Skin epidermis (tissue), 12 donors: ENCODE data around the gene CLEC19A.

ENCODE experiments used
- H3K27ac ChIP-seq, 21 experiments: fragments of 200-600 bp; sonication (generic) in 11 of 21; one replicate each; pipeline ENCODE4 v1.5.0; 2020; ENCODE audit warnings: mild to moderate bottlenecking in 3 of 21, inconsistent platforms in 2 of 21, moderate library complexity in 2 of 21
- H3K4me3 ChIP-seq, 7 experiments: fragments of 200-600 bp; sonication (generic) in 2 of 7; one replicate each; pipeline ENCODE4 v1.5.0; 2020; ENCODE audit warnings: inconsistent platforms in 2 of 7, mild to moderate bottlenecking in 2 of 7, moderate library complexity in 1 of 7

CLEC19A gene

DNA sequence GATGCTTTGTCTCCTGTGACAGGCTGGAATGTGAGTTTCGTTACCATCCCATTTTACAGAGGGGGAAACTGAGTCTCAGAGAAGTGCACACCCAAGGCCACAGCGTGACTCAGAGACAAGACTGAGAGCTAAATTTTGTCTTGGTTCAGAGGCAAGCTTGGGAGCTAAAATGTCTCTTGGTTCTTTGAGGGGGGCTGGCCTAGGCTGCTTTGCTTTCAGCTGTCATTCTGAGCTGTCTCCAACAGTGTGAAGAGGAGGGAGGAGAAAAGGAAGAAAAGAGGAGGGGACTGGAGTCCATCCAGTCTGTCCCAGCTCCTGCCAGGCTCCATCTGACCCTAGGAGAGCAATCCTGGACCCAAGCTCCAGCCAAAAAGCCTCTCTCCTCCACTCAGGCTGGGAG is at the start of gene CLEC19A:
Gene CLEC19A (plus strand): TSS at position 301 of the 400 bp plus-strand sequence. CDS start 121 bp downstream, outside the sequence.
- no peak within 1 kb of the TSS for H3K27ac ChIP-seq
- no peak within 1 kb of the TSS for H3K4me3 ChIP-seq

DNA sequence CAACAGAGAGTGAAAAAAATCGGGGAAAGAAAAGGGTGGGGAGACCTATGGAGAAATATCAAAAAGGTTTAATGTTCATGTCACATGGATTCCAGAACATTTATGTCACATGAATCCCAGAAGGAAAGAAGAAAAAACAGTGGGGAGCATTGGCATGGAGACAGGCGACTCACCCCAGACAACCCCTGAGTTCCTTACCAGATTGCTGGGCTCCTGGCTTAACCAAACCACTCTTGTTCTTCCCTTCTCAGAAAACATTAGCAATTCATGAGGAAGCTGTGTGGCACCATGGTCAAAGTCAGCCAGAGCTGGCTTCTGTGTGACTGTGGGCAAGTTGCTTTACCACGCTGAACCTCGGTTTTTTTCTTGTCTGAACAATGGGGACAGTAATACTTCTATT is 49.6 kb upstream of the CLEC19A start:
- Histone ChIP-seq H3K27ac (no peak overlapping the region), H3K4me3 (no peak overlapping the region)

DNA sequence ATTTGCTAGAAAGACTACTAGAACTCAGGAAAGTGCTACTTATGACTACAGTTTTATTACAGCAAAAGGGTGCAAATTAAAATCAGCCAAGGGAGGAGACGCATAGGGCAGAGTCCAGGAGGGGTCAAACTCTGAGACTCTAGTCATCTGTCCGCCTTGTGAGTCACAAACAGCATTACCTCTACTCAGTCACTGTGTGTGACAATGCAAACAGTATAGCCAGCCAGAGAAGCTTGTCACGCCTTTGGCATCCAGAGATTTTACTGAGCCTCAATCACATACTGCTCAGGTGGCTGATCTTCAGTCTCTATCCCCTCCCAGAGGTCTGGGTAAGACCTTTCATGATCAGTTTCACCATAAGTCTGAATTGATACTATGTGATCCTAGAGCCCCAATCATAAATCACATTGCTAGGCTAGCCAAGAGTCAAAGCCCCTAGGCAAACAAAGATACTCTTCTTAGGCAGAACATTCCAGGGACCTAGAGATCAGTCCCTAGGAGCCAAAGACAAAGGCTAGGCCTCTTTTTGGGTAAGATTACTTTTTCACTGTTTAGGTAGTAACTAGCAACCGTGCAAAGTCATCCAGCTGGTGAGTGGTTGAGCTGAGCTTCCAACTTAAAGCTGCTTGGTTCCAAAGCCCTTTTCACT is 48.8 kb upstream of the CLEC19A start:
- no peak overlapping the region for H3K4me3 ChIP-seq
- H3K27ac ChIP-seq: no peak overlapping the region

DNA sequence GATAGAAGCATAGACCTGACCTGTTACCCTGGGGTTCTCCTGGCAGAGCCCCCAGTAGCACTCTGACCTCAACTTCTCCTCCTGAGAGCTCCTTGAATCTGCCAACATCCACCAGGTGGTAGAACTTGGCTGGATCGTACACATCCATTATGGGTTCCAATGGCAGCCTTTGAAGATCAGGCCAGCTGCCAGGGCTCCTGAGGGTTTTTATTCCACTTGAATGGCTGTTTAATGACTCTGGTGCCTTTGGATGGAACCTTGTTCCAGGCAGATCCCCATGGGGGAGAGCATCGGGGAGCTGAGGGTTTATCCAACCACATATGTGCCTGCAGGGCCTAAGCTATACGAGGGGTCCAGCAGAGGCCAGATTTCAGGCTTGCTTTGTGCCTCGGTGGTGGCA is 47.1 kb upstream of the CLEC19A start:
- H3K27ac ChIP-seq: no peak overlapping the region
- H3K4me3 ChIP-seq: no peak overlapping the region

DNA sequence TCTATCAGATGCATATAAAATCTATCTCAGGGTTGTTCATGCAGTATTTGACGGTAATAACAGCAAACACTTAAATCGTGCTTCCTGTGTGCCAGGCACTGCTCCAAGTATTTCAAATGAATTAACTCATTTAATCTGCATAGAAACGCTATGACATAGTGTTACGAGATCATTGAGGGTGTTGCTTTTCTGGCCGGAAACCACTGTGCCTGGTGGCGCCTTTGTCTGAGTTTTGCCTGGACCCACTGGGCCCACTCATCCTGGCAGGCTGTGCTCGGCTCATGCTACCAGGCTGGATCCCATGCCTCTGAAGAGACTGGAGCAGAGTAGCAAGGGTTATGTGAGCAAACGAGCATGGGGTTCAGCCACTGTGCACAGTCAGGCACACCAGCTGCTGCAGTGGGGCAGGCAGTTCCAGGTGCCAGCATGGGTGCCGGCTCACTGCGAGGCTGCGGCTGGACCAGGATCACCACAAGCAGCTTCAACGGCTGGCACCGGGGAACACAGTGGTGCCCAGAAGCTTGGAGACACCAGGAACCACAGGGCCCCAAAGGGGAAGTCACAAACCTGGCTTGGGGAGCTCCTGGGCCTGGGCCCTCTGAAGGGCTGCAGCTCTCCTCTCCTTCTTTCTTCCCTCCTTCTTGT is 45.9 kb upstream of the CLEC19A start:
- no peak overlapping the region for H3K4me3 ChIP-seq
- no peak overlapping the region for H3K27ac ChIP-seq

DNA sequence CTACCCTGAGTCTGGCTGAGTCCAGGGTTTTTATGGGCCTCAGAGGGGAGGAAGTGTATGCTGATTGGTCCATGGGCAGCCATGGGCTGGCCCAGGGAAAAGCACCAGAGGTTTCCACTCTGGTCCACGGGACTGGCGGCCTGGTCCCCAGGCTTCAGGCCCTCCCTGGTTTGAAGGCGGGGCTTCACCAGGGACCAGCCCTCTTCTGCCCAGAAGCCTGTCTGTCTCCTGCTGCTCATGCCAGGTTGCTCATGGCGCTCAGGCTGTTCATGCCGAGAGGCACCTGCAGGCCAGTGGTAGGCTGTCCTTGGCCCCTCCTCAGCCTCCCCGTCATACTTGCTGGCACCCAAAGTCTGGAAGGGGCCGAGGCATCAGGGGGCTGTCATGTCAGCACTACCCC is 45.0 kb upstream of the CLEC19A start:
- no peak overlapping the region for H3K4me3 ChIP-seq
- H3K27ac ChIP-seq: no peak overlapping the region

DNA sequence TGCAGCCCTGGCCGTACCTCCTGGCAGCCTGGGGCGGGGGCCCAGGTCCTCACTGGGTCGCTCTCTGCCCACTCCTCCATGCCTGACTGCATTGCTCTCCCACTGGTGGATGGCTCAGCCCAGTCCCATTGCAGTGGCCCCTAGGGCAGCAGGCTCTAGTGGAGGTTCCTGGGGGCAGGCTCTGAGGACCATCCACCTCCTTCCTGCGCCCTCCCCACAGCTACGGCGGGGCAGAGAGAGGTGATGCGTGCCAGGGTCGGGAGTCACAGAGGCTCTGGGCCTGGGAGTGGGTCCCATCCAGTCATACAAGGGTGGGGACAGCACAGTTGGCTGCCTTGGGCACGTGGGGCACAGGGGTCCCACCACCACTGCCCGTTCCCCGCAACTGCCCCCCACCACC is 44.0 kb upstream of the CLEC19A start:
- Histone ChIP-seq H3K27ac (no peak overlapping the region), H3K4me3 (no peak overlapping the region)

DNA sequence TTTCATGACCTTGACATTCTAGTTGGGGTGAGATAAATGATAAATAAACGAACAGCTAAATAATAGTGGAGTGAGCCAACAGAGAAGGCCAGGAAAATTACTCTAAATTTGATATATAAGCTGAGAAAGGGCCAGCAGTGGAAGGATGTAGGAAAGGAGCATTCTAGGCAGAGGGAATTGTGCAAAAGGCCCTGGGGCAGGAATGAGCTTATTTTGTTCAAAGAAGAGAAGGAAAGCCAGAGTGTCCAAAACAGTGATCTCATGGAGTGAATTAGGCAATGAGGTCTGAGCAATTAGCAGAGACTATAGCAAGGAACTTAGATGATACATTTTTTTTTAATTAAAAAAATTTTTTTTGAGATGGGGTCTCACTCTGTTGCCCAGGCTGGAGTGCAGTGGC is 43.3 kb upstream of the CLEC19A start:
- Histone ChIP-seq H3K4me3 (no peak overlapping the region), H3K27ac (no peak overlapping the region)

DNA sequence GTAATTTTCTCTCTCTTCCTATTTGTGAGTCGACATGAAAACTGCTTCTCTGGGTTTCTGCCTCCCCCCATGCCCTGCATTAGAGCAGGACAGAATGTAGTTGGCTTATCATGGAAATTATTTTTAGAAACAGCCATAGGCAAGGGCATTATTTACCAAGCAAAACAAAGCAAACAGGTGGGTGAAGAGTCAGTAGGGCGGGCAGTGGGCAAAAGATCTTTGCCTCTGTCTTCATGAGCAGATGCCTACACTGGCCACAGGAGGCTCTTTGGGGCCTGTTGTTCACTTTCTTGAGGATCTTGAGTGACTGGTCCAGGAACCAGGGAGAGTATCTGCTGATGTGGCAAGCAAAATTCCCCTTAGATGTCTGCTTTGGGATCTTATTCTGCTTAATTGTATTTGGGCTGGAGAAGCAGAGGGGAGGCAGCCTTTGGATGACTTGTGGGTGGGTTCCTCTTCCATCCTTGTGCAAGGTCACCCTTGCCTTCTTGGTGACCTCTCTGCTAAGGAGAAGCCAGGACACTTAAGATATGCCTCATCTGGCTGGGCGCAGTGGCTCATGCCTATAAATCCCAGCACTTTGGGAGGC is 42.5 kb upstream of the CLEC19A start:
- Histone ChIP-seq H3K4me3 (no peak overlapping the region), H3K27ac (no peak overlapping the region)

DNA sequence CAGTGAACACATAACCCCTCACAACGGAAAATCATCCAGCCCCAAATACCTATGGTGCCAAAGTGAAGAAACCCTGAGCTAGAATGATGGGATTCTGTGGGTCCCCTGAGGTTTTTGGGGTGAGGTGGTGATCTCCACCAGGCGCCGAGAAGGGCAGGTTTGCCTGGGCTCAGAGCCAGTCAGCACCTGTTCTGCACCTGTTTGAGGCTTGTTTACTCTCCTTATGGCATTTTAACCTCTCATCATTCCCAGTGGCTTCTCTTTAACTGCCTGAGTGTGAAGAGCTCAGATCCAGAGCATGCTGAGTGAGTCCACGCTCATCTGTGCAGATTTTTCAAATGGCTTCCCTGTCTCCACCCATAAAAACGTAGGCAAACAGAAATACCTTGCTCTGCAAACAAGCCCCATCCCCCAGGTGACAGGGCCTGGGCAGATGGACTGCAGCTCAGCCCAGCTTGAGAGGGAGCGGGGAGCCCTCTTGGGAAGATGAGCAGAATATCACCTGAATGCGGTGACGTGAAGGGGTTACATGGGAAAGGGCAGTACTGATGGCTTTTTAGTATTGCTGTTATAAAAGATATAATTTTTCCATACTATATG is 40.1 kb upstream of the CLEC19A start:
- no peak overlapping the region for H3K4me3 ChIP-seq
- H3K27ac ChIP-seq: no peak overlapping the region

DNA sequence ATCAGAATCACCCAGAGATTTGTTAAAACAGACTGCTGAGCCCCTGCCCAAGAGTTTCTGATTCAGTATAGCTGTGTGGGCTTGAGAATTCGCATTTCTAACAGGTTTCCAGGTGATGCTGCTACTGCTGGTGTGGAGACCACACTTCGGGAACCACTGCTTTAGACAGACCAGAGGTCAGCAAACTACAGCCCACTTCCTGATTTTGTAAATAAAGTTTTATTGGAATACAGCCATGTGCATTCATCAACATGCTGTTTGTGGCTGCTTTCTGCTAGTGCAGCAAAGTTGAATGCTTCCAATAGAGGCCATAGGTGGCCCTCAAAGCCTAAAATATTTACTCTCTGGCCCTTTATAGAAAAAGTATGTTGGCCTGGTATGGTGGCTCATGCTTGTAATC is 32.6 kb upstream of the CLEC19A start:
- H3K27ac ChIP-seq: no peak overlapping the region
- H3K4me3 ChIP-seq: no peak overlapping the region

DNA sequence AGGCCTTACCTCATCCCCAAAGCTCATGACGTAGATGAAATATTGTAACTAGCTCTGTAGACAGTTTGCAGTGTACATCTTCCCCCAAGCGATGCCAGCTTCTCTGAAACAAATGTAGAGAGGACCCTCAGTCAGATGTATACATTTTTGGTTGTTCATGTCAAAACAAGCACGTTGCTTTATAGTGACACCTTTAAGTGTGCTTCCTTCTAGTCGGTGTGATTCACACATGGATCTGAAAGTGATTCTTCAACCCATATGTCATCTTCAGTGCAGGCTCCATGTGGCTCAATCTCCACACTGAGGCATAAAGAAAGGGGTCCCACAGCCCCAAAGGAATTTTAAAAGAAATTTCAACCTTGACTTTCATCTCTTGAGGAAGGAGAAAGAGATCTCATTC is 30.9 kb upstream of the CLEC19A start:
- Histone ChIP-seq H3K4me3 (no peak overlapping the region), H3K27ac (no peak overlapping the region)

DNA sequence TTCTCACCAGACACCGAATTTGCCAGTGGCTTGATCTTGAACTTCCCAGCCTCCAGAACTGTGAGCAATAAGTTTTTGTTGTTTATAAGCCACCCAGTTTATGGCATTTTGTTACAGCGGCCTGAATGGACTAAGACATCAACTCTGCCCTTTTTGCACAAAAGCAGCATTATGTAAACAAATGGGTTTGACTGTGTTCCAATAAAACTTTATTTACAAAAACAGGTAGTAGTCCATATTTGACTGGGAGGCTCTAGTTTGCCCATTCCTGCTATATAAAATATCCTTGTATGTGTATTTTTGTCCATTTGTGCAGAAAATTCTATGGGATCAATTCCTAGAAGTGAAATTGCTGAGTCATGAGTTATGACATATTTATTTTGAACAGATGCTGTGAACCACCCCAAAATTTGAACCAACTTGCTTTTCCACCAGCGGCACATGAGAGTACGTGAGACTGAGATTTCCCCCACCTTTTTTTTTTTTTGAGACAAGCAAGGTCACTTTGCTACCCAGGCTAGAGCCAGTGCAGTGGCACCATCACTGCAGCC is 21.3 kb upstream of the CLEC19A start:
- Histone ChIP-seq H3K4me3 (no peak overlapping the region), H3K27ac (no peak overlapping the region)

DNA sequence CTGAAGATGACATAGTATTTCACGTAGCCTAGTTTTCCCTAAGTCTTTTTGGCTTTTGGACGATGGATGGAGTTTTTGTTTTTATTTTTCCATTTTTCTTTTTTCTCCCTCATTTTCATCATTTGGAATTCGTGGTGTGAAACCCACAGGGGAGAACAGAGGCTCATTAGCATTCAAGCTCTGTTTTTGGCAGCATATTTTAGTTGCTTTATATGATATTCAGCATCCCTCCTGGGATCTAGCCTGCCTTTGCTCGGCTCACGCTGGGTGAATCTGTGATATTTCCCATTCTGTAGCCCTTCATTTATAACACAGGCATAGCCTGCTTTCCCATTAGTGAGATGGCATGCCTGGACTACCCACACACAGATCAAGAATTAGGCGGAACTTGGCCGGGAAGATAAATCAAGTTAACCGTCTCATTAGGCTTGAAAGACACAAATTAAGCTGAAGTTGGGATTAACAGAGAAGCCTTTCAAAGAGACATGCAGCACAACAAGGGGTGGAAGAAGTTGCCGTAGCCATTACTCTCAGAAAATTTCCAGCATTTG is 20.1 kb upstream of the CLEC19A start:
- Histone ChIP-seq H3K4me3 (no peak overlapping the region), H3K27ac (no peak overlapping the region)

DNA sequence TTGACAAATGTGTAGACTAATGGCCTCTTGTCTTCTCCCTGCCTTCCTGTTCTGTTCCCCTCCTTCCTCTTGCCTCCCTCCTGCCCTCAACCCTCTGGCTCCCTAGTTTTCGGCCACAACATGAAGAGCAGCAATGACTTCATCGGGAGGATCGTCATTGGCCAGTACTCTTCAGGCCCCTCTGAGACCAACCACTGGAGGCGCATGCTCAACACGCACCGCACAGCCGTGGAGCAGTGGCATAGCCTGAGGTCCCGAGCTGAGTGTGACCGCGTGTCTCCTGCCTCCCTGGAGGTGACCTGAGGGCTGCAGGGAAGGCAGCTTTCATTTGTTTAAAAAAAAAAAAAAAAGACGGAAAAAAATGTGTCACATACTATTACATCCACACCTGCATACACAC is 18.8 kb upstream of the CLEC19A start:
- no peak overlapping the region for H3K27ac ChIP-seq
- no peak overlapping the region for H3K4me3 ChIP-seq

DNA sequence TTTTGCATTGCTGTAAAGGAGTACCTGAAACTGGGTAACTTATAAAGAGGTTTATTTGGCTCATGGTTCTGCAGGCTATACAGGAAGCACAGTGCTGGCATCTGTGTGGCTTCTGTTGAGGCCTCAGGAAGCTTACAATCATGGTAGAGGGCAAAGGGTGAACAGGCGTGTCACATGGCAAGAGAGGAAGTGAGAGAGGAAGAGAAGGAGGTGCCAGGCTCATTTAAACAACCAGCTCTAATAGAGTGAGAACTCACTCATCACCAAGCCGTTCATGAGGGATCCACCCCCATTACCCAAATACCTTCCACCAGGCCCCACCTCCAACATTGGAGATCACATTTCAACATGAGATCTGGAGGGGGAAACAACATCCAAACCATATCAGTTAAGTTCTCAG is 16.4 kb upstream of the CLEC19A start:
- no peak overlapping the region for H3K27ac ChIP-seq
- no peak overlapping the region for H3K4me3 ChIP-seq

DNA sequence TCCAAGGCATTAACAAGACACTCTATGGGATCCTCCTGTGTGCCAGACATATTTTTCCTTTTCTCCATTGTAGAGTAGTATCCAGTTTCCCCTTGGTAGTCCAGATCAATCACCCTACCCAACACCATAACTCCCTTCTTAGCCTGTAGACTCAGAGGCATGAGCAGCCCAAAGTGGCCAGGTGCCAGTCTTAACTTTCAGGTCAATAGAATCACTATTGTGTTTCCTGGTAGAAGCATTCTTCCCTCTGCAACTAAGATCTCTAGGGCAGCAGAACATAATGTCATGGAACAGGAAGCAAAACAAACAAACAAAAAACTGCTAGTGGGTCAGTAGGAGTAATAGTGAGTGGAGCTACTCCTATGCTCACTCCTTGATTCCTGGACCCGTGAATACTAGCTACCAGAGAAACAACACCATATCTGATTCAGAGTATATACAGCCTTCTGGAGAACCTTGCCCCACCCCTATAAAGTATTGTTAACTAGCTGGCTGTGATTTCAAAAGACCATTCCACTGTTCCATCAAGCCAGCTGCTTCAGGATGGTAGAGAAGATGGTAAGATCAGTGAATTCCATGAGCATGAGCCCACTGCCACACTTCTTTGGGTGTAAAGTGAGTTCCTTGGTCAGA is 11.2 kb upstream of the CLEC19A start:
- H3K4me3 ChIP-seq: no peak overlapping the region
- H3K27ac ChIP-seq: no peak overlapping the region

DNA sequence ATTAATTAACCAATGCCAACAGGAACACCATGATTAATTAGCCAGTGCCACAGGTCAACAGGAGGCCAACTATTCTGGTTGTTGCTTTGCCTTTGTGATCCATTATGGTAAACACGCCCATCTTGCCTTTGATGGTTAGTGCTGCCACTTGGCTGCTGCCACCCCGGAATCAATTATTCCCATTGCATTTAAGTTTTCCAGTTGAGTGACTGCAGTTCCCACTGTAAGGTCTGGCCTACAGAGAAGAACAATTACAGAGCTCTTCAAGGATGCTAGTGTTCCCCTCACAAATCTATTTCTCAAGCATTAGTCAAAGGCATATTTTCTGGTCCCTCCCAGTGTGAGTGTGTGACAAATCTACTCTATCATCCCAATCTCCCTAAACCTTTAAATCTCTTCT is 7.1 kb upstream of the CLEC19A start:
- Histone ChIP-seq H3K27ac (no peak overlapping the region), H3K4me3 (no peak overlapping the region)

DNA sequence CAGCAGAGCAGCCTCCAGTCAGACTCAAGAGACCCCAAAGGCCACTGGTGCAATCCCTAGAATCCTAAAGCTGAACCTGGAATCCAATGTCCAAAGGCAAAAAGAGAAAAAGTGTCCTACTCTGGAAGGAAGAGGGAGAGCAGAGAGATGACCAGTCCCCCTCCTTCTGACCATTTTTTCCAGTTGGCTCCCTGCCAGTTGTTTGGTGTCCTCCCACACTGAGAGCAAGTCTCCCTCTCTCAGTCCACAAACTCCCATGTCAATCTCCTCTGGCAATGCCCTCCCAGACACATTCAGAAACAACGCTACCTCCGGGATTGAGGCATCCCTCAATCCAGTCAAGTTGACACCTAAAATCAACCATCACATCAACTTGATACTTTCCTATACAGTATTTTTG is 4.3 kb upstream of the CLEC19A start:
- H3K27ac ChIP-seq: no peak overlapping the region
- H3K4me3 ChIP-seq: no peak overlapping the region

DNA sequence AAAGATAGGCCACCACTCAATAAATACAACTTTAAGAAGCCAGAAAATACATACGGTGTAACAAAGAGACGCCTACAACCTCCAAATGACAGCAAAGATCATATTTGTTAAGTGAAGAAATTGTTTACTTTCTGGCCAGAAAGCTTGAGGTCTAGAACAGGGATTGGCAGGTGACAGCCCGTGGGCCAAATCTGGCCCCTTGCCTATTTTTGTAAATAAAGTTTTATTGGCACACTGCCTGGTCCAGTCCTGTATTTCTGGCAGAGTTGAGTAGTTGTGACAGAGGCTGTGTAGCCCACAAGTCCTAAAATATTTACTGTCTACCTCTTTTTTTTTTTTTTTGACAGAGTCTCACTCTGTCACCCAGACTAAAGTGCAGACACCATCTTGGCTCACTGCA is 3.4 kb upstream of the CLEC19A start:
- no peak overlapping the region for H3K4me3 ChIP-seq
- no peak overlapping the region for H3K27ac ChIP-seq
